NCI-H187 treated with DMSO at 0.1 percent for 48 hours (cell line): Measurements from ENCODE around the gene PLEKHG7.

ENCODE experiments used
- DNase-seq: peaks from one replicate; lab custom pipeline; 2025; lab: John Stamatoyannopoulos, UW

Gene PLEKHG7

DNA sequence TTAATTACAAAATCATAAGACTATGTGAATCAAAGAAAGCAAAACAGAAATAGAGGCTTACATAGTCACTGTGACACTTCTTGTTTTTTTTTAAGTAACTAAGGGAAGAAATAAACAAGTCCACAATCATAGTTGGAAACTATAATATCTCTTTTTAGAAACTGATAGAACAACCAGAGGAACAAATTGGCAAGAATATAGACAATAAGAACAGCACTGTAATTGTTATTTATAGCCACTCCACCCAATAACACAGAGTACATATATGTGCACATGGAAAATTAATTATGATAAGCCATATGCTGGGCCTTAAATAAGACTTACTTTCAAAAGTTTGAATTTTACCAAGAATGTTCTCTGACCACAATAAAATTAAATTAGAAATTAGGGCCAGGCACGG is 101.1 kb downstream of the PLEKHG7 start:
- DNase-seq, result no peak

DNA sequence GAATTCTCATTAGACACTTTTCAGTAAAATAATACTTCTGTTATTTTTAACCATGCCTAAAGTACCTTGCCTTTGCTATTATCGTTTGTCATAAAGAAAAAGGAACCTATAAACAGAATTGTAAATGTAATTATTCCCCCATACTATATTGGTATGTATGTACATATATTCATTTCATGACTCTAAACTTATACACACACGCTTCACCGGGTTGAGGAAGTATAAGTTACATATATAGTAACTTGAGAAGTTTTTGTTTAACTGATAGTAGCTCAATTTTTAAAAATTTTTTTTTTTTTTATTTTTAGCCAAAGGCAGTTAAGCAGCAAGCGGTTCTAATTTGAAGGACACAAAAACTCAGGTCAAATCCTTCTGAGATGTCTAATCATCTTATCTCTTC is 107.6 kb downstream of the PLEKHG7 start:
- DNase-seq, result no peak

DNA sequence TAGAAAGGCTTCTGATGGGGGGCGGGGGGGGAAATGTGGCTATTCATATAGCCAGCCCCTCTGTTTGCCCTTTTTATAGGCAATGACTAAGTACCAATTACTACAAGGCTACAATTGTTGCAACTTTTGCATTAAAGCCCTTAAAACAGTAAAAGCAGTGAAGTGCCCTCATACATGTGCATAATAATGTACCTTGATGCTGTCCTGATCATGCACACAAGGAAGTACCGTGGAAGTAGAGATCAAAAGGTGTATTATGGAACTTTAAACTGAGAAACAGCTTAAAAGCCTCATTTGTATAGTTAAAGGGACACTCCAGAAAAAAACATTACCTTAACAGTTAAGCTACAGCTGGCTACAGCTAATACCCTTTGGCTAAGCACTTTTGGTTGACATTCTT is 111.8 kb downstream of the PLEKHG7 start:
- no peak for DNase-seq

DNA sequence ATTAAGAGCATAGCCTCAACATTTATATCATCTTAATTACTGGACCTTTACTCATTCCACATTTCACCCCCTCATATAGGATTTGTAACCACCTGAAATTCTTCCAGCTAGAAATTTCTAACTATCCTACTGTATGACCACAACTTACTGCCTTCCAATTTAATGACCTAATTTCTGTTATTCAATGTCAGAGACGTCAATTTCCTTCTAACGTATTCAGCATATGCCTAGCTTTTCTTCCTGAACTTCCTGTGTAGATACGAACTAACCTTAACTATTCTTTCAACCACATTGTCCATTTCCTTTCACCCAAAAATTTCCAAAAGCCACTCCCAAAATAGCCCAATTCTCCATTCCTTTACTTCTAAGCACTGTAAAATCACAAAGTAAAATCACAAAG is 118.4 kb downstream of the PLEKHG7 start:
- no peak for DNase-seq
